IMR-90 (cell line): ENCODE data around the gene NRXN2.

ENCODE experiments used
- BHLHE40 ChIP-seq: fragments of 150-350 bp; IDR thresholded peaks from 2 replicates; pipeline ENCODE4 v1.6.1; 2016; ENCODE audit warnings: mild to moderate bottlenecking, low read depth, low read length
- CEBPB ChIP-seq: IDR thresholded peaks from 2 replicates; pipeline ENCODE4 v1.6.1; 2012; ENCODE audit warnings: low read depth, low read length, improper control_type of control experiment
- CTCF ChIP-seq: conservative IDR thresholded peaks from 2 replicates; pipeline ENCODE4 v1.5.1; 2012; ENCODE audit warnings: mild to moderate bottlenecking, low read depth, low read length, improper control_type of control experiment
- ELK1 ChIP-seq: fragments of 150-350 bp; IDR thresholded peaks from 2 replicates; pipeline ENCODE4 v1.6.1; 2016; ENCODE audit warnings: low read depth, mild to moderate bottlenecking, low read length, moderate library complexity, borderline replicate concordance
- FOS ChIP-seq: fragments of 150-350 bp; IDR thresholded peaks from 2 replicates; pipeline ENCODE4 v1.6.1; 2016; ENCODE audit warnings: low read depth, low read length
- MAFK ChIP-seq: IDR thresholded peaks from 2 replicates; pipeline ENCODE4 v1.6.1; 2012; ENCODE audit warnings: low read depth, low read length, improper control_type of control experiment
- MAZ ChIP-seq: IDR thresholded peaks from 2 replicates; pipeline ENCODE4 v1.6.1; 2012; ENCODE audit warnings: low read depth, mild to moderate bottlenecking, low read length, improper control_type of control experiment, moderate library complexity, borderline replicate concordance
- MXI1 ChIP-seq: IDR thresholded peaks from 2 replicates; pipeline ENCODE4 v1.6.1; 2012; ENCODE audit warnings: low read depth, mild to moderate bottlenecking, low read length, moderate library complexity, borderline replicate concordance
- POLR2A ChIP-seq: IDR thresholded peaks from 2 replicates; pipeline ENCODE4 v1.6.1; 2012; ENCODE audit warnings: mild to moderate bottlenecking, low read depth, low read length
- RAD21 ChIP-seq: IDR thresholded peaks from 2 replicates; pipeline ENCODE4 v1.6.1; 2012; ENCODE audit warnings: low read length, improper control_type of control experiment
- RCOR1 ChIP-seq: IDR thresholded peaks from 2 replicates; pipeline ENCODE4 v1.6.1; 2012; ENCODE audit warnings: mild to moderate bottlenecking, low read length, improper control_type of control experiment; ENCODE audit not compliant: insufficient replicate concordance
- RFX5 ChIP-seq: IDR thresholded peaks from 2 replicates; pipeline ENCODE4 v1.8.0; 2012; ENCODE audit warnings: low read depth, mild to moderate bottlenecking, low read length, moderate library complexity

- TF ChIP-seq CTCF, result no peak
- TF ChIP-seq POLR2A, result no peak
- TF ChIP-seq MXI1, result no peak
- TF ChIP-seq RFX5, result no peak
- TF ChIP-seq MAFK, result no peak
- TF ChIP-seq CEBPB, result no peak
- TF ChIP-seq RCOR1, result no peak
- TF ChIP-seq RAD21, result no peak
- TF ChIP-seq BHLHE40, result no peak
- no peak for TF ChIP-seq FOS
- no peak for TF ChIP-seq ELK1
- no peak for TF ChIP-seq MAZ
Observed at GRCh38 chr11:64621283-64622019, 101.5 kb downstream of the NRXN2 start.
